GM18511 (cell line): Measurements from ENCODE around the gene PAPPA.

Experiments
- ATAC-seq: cut with Tn5 transposase; IDR thresholded peaks from one replicate; pipeline ENCODE4 v1.9.1; 2021; ENCODE audit warnings: mild to moderate bottlenecking, moderate library complexity; ENCODE audit not compliant: unreplicated experiment

The PAPPA gene

GRCh38 chr9:116219686-116220085 is 66.1 kb downstream of the PAPPA start:
- no peak for ATAC-seq

- ATAC-seq, result no peak
Observed at GRCh38 chr9:116223926-116224325, 70.3 kb downstream of the PAPPA start.

- no peak for ATAC-seq
Observed at GRCh38 chr9:116230051-116230632, 76.6 kb downstream of the PAPPA start.

DNA sequence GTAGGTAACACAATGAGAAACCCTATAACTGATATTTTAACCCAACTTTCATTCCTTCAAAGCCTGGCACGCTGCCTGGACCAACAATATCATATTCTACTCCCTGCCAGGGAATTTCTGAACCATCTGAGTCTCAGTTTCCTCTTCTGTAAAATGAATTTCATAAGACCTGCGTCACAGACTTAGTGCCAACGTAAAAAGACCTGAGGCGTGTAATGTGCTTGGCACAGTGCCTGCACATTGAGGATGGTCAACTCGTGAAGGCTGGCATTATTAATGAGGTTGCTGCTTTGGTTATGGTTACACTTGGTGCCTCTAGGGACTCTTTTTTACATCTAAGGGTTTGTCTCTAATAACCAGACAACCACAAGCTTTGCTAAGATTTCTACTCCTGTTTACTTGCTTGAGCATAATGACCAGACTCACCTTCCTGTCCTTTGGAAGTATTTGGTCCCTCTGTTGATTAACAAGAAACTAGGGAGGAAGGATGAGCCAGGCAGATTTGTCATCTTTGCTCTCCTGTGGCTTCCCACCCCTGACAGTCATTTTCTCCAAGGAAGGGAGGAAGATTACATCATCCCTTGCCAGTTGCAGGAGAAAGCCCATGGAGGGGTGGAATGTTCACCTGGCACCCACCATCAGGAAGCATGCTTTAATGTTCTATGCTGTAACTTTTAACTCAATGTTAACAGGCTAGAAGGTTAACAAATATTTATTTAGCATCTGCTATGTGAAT is 79.0 kb downstream of the PAPPA start:
- no peak for ATAC-seq

GRCh38 chr9:116233160-116233530 is 79.6 kb downstream of the PAPPA start:
- no peak for ATAC-seq

DNA sequence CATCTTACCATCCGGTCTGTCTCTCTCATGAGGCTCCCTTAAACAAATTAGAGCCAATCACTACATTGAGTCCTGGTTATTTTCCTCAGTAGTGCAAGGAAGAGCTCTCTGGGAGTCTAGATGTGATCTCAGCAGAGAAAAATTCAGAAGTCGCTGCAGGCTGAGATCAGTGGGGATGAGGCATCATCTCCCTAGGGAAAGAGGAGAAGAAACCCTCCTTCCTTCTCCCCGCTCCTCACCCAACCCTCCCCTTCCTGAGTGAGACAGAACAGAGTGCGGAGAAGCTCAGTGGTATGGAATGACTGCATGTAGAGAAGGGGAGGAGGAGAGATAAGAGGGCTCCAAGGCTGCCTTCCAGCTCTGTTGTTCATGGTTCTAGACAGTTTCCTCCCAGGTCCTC is 80.5 kb downstream of the PAPPA start:
- no peak for ATAC-seq

DNA sequence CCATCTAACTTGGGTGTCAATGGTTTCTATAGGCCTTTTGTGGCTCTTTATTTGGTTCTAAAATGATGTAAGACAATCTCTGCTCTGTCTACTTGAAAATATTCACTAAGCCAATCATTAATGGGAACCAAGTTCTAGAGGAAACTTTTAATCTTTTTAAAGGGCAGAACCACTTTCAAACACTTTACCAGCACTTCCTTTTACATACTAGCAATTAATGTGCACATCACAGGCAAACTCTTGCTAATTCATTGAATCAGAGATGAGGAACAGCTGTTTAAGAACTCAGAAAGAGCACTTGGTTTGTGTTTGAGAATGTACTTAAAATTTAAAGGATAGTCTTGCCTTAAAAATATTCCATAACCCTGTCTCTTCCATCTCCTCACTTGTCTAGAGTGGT is 83.4 kb downstream of the PAPPA start:
- no peak for ATAC-seq

DNA sequence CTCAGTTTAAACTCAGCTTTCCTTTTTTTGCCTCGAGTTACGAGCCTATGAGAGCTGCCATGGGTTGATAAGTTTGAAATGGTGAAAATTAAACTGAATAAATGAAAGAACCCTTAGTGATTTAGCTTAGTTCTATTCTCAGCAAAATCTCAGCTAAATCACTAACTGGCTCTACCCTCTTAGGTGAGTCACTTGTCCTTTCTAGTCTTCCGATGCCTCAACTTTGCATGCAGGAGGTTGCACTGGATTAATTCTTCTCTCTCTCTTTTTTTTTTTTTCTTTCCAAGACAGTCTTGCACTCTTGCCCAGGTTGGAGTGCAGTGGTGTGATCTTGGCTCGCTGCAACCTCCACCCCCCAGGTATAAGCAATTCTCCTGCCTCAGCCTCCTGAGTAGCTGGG is 83.9 kb downstream of the PAPPA start:
- no peak for ATAC-seq

DNA sequence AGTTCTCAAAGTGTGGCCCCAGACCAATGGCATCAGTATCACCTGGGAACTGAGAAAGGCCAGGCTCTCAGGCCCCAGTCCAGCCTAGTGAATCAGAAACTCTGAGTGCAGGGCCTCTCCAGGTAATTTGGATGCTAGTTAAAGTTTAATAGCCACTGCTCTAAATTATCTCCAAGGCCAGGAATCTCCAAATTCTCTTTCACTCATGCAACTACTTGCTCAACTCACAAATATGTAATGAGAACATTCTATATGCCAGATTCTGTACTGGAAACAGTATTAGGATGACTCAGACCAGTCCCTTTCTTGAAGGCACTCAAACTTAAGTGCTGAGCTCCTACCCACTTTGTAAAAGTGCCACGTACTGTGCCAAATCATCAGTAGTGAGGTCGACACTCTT is 84.6 kb downstream of the PAPPA start:
- no peak for ATAC-seq

- no peak for ATAC-seq
Observed at GRCh38 chr9:116238776-116239340, 85.3 kb downstream of the PAPPA start.

DNA sequence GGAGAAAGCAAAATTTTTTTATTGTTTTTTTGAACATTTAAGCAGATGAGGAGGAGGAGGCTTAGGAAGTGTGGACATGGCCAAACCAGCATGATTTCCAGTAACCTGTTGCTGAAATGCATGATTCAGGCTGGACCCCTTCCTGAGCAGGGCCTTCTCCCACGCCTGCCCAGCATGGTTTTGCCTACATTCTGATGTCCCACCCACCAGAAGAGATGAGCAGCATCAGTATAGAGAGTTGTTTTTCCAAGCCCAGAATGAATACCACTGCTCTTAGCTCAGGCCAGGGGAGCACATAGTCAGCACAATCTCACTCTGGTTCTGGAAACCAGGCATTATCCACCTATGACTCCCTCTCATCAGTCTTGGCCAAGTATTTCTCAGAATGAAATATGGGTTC is 90.1 kb downstream of the PAPPA start:
- no peak for ATAC-seq

GRCh38 chr9:116247284-116247683 is 93.7 kb downstream of the PAPPA start:
- no peak for ATAC-seq

- no peak for ATAC-seq
Observed at GRCh38 chr9:116247791-116248374, 94.3 kb downstream of the PAPPA start.

DNA sequence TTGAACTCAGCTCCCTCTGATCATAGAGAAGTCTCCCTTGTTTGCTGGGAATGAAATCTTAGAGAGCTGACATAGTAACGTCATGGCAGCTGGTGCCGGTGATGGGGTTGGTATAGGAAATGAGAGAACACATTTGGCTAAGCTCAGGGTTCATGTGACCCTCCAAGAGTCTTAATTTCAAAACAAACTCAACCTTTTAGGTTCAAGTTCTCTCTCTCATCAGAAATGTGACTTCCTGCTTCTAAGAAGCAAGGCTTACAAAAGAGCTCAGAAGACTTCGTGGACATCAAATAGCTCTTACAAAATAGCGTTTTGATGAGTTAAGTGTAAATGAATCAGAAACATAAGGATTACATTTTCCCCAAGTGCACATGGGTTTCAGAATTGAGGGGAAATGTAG is 97.3 kb downstream of the PAPPA start:
- no peak for ATAC-seq

DNA sequence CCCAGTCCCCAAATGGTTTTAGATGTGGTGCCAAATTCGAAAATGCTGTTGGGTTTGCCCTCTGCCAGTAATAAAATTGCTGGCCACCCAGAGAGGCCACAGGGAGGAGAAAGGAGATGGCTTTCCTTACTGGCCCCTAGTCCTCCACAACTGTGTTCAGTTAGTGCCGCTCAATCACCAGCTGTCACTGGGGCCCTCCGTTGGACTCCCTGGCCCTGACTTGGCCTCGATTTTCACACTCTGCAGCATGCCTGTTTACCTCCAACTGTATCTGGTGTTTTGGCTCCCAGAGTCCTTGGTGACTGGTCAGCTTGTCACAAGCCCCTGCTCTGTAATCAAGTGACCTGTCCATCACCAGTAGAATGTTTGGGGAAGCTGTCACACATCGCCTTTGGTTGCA is 97.8 kb downstream of the PAPPA start:
- no peak for ATAC-seq

DNA sequence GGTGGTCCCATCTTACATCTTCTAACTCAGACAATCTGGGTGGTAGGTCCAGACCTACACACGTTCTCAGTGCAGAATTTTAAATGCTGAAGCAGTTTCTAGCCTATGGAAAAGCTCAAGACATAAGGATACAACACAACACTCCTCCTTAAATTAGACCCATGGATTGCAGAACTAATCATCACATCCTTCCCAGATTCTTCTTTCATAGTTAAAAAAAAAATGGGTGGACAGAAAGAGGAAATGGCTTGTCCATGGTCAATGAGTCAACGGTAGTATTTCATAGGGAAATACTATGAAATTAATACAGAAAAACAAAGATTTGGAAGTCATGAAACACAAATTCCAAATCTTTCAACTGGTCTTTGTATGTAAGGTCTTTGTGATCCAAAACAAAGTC is 106.9 kb downstream of the PAPPA start:
- ATAC-seq, result no peak

- no peak for ATAC-seq
Observed at GRCh38 chr9:116262448-116262847, 108.9 kb downstream of the PAPPA start.

DNA sequence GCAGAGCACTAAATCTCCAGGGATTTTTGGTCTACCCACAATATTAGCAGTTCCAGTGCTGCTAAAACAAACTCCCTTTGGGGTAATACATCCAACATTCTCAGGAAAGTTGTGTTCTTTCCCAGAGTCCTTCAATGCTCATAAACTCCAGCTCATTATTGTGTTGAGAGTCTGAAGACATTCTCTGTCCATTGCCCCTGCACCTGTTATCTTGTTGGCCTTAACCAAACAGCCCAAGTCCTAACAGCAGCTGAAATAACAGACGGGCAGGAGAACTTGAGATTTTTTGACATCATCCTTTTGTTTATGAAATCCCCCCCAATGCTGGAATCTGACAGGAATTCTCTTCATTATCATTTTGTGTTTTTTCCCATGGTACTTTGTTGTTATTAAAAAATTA is 110.8 kb downstream of the PAPPA start:
- ATAC-seq, result no peak

DNA sequence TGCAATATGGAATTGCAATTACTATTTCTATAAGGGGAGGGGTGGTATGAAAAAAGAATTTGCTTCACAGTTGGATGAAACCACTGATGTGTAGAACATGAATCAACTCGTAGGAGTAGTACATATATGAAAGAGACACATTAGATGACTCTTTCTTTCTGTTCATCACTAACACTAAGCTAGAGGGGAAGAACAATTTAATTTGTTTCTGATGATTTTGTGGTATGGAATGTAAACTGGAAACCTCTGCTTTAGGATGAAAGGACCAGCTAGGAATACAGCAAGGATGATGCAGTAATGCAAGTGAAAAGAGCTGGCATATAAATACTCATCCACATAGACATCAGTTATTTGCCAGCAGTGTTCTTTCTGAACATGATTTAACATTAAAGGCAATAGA is 113.4 kb downstream of the PAPPA start:
- ATAC-seq, result no peak

DNA sequence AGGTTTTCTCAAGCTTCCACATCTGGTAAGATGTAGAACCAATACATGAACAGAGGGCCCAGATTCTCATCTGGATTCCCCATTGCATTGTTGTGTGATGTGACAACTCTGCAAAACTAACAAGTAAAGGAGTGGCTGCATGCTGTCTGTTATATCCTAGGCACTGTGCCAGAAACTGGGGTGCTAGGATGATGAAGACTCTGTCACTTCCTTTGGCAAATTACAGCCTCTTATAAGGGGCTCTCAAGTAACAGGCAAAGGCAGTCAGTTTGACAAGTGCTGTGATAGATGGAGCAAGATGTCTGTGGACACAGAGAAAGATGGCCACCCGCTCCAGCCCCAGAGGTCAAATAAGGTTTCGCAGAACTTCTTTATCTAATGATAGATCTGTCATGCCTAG is 115.7 kb downstream of the PAPPA start:
- no peak for ATAC-seq

DNA sequence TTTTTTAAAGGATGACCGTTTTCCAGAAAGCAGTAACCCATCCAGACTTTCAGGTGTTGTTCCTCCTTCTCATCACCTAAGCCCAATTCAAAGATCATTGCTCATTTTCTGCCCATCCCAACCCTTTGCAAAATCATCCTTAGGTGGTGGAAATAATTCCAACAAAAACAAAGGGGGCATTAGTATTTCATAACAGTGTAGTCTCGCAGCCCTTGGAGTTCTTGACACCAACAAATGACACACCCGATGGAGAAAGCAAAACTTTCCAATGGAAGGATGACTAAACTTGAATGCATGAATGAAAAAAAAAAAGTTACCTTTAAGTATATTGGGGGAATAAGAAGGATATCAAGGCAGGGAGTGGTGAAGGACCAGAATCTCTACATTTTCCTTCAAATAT is 117.0 kb downstream of the PAPPA start:
- ATAC-seq, result no peak

DNA sequence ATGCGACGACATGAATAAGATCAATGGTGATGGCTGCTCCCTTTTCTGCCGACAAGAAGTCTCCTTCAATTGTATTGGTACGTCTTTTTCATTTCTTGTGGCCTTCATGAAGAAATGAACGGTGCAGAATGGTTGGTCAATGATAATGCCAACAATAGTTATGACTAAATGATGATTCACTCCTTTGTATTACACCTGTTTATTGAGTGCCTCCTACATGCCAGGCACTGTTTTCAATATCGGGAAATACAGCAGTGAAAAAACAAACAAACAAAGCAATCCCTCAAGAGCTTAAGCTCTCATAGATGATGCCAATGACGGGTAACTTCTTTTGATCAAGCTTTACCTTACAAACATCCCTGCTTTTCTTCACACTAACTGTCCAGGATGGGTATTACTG is 117.7 kb downstream of the PAPPA start:
- no peak for ATAC-seq
